HEK293 (cell line): ENCODE measurements around the gene TXN.
A peak's percentile ranks its signal among the peaks of the same experiment; 100 is the strongest.

Experiments
- BCL11B ChIP-seq: fragments of 450-650 bp; formaldehyde crosslinking; IDR thresholded peaks from 2 replicates; pipeline ENCODE4 v1.5.1; 2016; ENCODE audit warnings: low read depth, missing biosample characterization, missing genetic modification characterization
- CTCF ChIP-seq: fragments of 450-650 bp; formaldehyde crosslinking; IDR thresholded peaks from 2 replicates; pipeline ENCODE4 v1.5.1; 2016; ENCODE audit warnings: missing biosample characterization, missing genetic modification characterization
- KLF1 ChIP-seq: fragments of 450-650 bp; formaldehyde crosslinking; IDR thresholded peaks from 2 replicates; pipeline ENCODE4 v1.5.1; 2016; ENCODE audit warnings: missing biosample characterization, missing genetic modification characterization
- KLF17 ChIP-seq: fragments of 450-650 bp; formaldehyde crosslinking; IDR thresholded peaks from 2 replicates; pipeline ENCODE4 v1.5.1; 2016; ENCODE audit warnings: missing biosample characterization, missing genetic modification characterization
- KLF8 ChIP-seq: fragments of 450-650 bp; formaldehyde crosslinking; IDR thresholded peaks from 2 replicates; pipeline ENCODE4 v1.5.1; 2016; ENCODE audit warnings: missing biosample characterization, missing genetic modification characterization
- KLF9 ChIP-seq: fragments of 450-650 bp; formaldehyde crosslinking; IDR thresholded peaks from 2 replicates; pipeline ENCODE4 v1.5.1; 2016; ENCODE audit warnings: missing biosample characterization, missing genetic modification characterization, low read depth
- PATZ1 ChIP-seq: fragments of 450-650 bp; formaldehyde crosslinking; IDR thresholded peaks from 2 replicates; pipeline ENCODE4 v1.5.1; 2016; ENCODE audit warnings: missing biosample characterization, missing genetic modification characterization
- WT1 ChIP-seq: fragments of 450-650 bp; formaldehyde crosslinking; IDR thresholded peaks from 2 replicates; pipeline ENCODE4 v1.5.1; 2016; ENCODE audit warnings: missing biosample characterization, missing genetic modification characterization
- YY2 ChIP-seq: fragments of 450-650 bp; formaldehyde crosslinking; IDR thresholded peaks from 2 replicates; pipeline ENCODE4 v1.5.1; 2016; ENCODE audit warnings: missing biosample characterization, missing genetic modification characterization
- ZBTB44 ChIP-seq: fragments of 450-650 bp; IDR thresholded peaks from 2 replicates; pipeline ENCODE4 v1.5.1; 2018; ENCODE audit warnings: missing biosample characterization, mild to moderate bottlenecking, missing genetic modification characterization
- ZBTB7A ChIP-seq: fragments of 450-650 bp; formaldehyde crosslinking; IDR thresholded peaks from 2 replicates; pipeline ENCODE4 v1.5.1; 2016; ENCODE audit warnings: low read depth, missing biosample characterization, missing genetic modification characterization
- ZFHX2 ChIP-seq: fragments of 450-650 bp; formaldehyde crosslinking; conservative IDR thresholded peaks from 2 replicates; pipeline ENCODE4 v1.5.1; 2016; ENCODE audit warnings: missing biosample characterization, missing genetic modification characterization
- ZNF157 ChIP-seq: fragments of 450-650 bp; formaldehyde crosslinking; IDR thresholded peaks from 2 replicates; pipeline ENCODE4 v1.5.1; 2016; ENCODE audit warnings: missing biosample characterization, missing genetic modification characterization
- ZNF24 ChIP-seq: fragments of 450-650 bp; formaldehyde crosslinking; IDR thresholded peaks from 2 replicates; pipeline ENCODE4 v1.5.1; 2016; ENCODE audit warnings: missing biosample characterization, missing genetic modification characterization
- ZNF248 ChIP-seq: fragments of 450-650 bp; formaldehyde crosslinking; IDR thresholded peaks from 2 replicates; pipeline ENCODE4 v1.5.1; 2017; ENCODE audit warnings: missing biosample characterization, missing genetic modification characterization
- ZNF274 ChIP-seq, 2 experiments: fragments of 200-500 bp in 1 of 2; fragments of 450-650 bp in 1 of 2; sonication (Bioruptor generic) in 1 of 2; formaldehyde crosslinking in 1 of 2; IDR thresholded peaks; 2 replicates each; pipeline versions ENCODE4 v1.5.1 to v1.6.1; 2014 to 2016; ENCODE audit warnings: borderline replicate concordance in 1 of 2, inconsistent platforms in 1 of 2, low read length in 1 of 2, missing biosample characterization in 1 of 2, missing genetic modification characterization in 1 of 2
- ZNF280C ChIP-seq: fragments of 450-650 bp; formaldehyde crosslinking; IDR thresholded peaks from 2 replicates; pipeline ENCODE4 v1.5.1; 2016; ENCODE audit warnings: missing biosample characterization, missing genetic modification characterization
- ZNF350 ChIP-seq: fragments of 450-650 bp; formaldehyde crosslinking; IDR thresholded peaks from 2 replicates; pipeline ENCODE4 v1.5.0; 2017; ENCODE audit warnings: missing biosample characterization, mild to moderate bottlenecking, missing genetic modification characterization
- ZNF423 ChIP-seq: fragments of 450-650 bp; formaldehyde crosslinking; IDR thresholded peaks from 2 replicates; pipeline ENCODE4 v1.5.1; 2016; ENCODE audit warnings: missing biosample characterization, missing genetic modification characterization
- ZNF433 ChIP-seq: fragments of 450-650 bp; formaldehyde crosslinking; IDR thresholded peaks from 2 replicates; pipeline ENCODE4 v1.5.1; 2016; ENCODE audit warnings: missing biosample characterization, missing genetic modification characterization, low read depth
- ZNF501 ChIP-seq: fragments of 450-650 bp; formaldehyde crosslinking; IDR thresholded peaks from 2 replicates; pipeline ENCODE4 v1.5.1; 2016; ENCODE audit warnings: missing biosample characterization, missing genetic modification characterization
- ZNF560 ChIP-seq: fragments of 450-650 bp; formaldehyde crosslinking; IDR thresholded peaks from 2 replicates; pipeline ENCODE4 v1.5.1; 2017; ENCODE audit warnings: missing biosample characterization, missing genetic modification characterization, borderline replicate concordance
- ZNF580 ChIP-seq: fragments of 450-650 bp; formaldehyde crosslinking; IDR thresholded peaks from 2 replicates; pipeline ENCODE4 v1.5.1; 2016; ENCODE audit warnings: missing biosample characterization, missing genetic modification characterization
- ZNF585B ChIP-seq: fragments of 450-650 bp; formaldehyde crosslinking; IDR thresholded peaks from 2 replicates; pipeline ENCODE4 v1.5.1; 2016; ENCODE audit warnings: missing biosample characterization, missing genetic modification characterization
- ZNF624 ChIP-seq: fragments of 450-650 bp; formaldehyde crosslinking; IDR thresholded peaks from 2 replicates; pipeline ENCODE4 v1.5.1; 2017; ENCODE audit warnings: missing biosample characterization, missing genetic modification characterization
- ZNF629 ChIP-seq: fragments of 450-650 bp; formaldehyde crosslinking; IDR thresholded peaks from 2 replicates; pipeline ENCODE4 v1.5.1; 2017; ENCODE audit warnings: missing biosample characterization, missing genetic modification characterization
- ZNF654 ChIP-seq: fragments of 450-650 bp; formaldehyde crosslinking; IDR thresholded peaks from 2 replicates; pipeline ENCODE4 v1.5.1; 2016; ENCODE audit warnings: low read depth, missing biosample characterization, missing genetic modification characterization
- ZNF670 ChIP-seq: fragments of 450-650 bp; formaldehyde crosslinking; IDR thresholded peaks from 2 replicates; pipeline ENCODE4 v1.5.1; 2016; ENCODE audit warnings: missing biosample characterization, missing genetic modification characterization, low read depth
- ZNF677 ChIP-seq: fragments of 450-650 bp; IDR thresholded peaks from 2 replicates; pipeline ENCODE4 v1.5.0; 2018; ENCODE audit warnings: missing biosample characterization, mild to moderate bottlenecking, missing genetic modification characterization, moderate library complexity
- ZSCAN5A ChIP-seq: fragments of 450-650 bp; formaldehyde crosslinking; IDR thresholded peaks from 2 replicates; pipeline ENCODE4 v1.5.1; 2016; ENCODE audit warnings: missing biosample characterization, missing genetic modification characterization

The TXN gene

GRCh38 chr9:110256380-110257096 lies at the start of gene TXN (continued):
- TF ChIP-seq ZNF585B (tag by site-specific recombination) (no peak), ZBTB7A (no peak), ZFHX2 (peak; percentile 73), ZNF560 (no peak), ZBTB44 (no peak), ZNF433 (tag by site-specific recombination) (no peak), ZNF654 (tag by site-specific recombination) (no peak), YY2 (tag by site-specific recombination) (no peak), ZNF157 (tag by site-specific recombination) (no peak), ZSCAN5A (no peak), KLF1 (tag by site-specific recombination) (peak; percentile 87), WT1 (tag by site-specific recombination) (no peak), KLF17 (tag by site-specific recombination) (0 out of 2 replicates have a peak, but pooled peaks have one; percentile 14), ZNF350 (tag by site-specific recombination) (no peak), ZNF24 (no peak), ZNF629 (no peak), KLF8 (peak; percentile 91), KLF9 (tag by site-specific recombination) (peak; percentile 79), BCL11B (tag by site-specific recombination) (no peak), CTCF (tag by site-specific recombination) (no peak), ZNF670 (tag by site-specific recombination) (no peak), ZNF423 (no peak), ZNF274 (IDR thresholded peaks at IDR 0.05; ENCODE audit: low read length) (no peak), ZNF274 (tag by site-specific recombination; IDR thresholded peaks at IDR 0.05; ENCODE audit: borderline replicate concordance) (no peak), ZNF248 (tag by site-specific recombination) (no peak), ZNF677 (tag by site-specific recombination) (no peak), PATZ1 (tag by site-specific recombination) (peak; percentile 76), ZNF580 (no peak), ZNF280C (tag by site-specific recombination) (no peak), ZNF501 (tag by site-specific recombination) (0 out of 2 replicates have a peak, but pooled peaks have one; percentile 15), ZNF624 (no peak)
